IMR-90 (cell line): ENCODE measurements around the gene DNAJB4. TPM values are rescaled to one million over a fixed set of nuclear protein-coding genes. Genes with fewer than 3 reads are reported as not detected.

Experiments
- ATAC-seq: fragments of 200-7000 bp; cut with Tn5 transposase; 2 replicates; pipeline ENCODE4 v1.9.1; 2020; ENCODE audit warnings: low read depth, mild to moderate bottlenecking, moderate library complexity
- BruUV-seq: library from RNA; stranded (reverse); fragments of 400-500 nt; replicated peaks from 2 replicates; lab custom pipeline; 2021; lab: Mats Ljungman, UMichigan
- CTCF ChIA-PET: fragments of 300-600 bp; formaldehyde crosslinking; extraction: SDS; loops from one replicate; lab custom pipeline; 2021; ENCODE audit warnings: antibody characterized with exemption; lab: Yijun Ruan, JAX
- POLR2A ChIA-PET: fragments of 300-600 bp; sonication (Branson Sonifier 250); formaldehyde crosslinking; loops from one replicate; lab custom pipeline; 2022; ENCODE audit warnings: antibody characterized with exemption; ENCODE audit not compliant: unreplicated experiment; lab: Charles Lee
- DNase-seq: peaks from one replicate; pipeline ENCODE4 v3.0.0; 2013
- H2AFZ ChIP-seq: replicated peaks from 2 replicates; pipeline ENCODE3; 2013; ENCODE audit warnings: low read length, mild to moderate bottlenecking; ENCODE audit not compliant: poor library complexity
- H2AK5ac ChIP-seq: 2 replicates; pipeline ENCODE4 v1.6.1; 2013; ENCODE audit warnings: low read depth, low read length, inconsistent platforms
- H2AK9ac ChIP-seq: replicated peaks from 2 replicates; pipeline ENCODE3; 2013; ENCODE audit warnings: mild to moderate bottlenecking, low read depth, low read length, moderate library complexity; ENCODE audit not compliant: poor library complexity
- H2BK120ac ChIP-seq: 2 replicates; pipeline ENCODE4 v1.6.1; 2013; ENCODE audit warnings: low read depth, low read length, inconsistent platforms
- H2BK15ac ChIP-seq: 3 replicates; pipeline ENCODE4 v1.6.1; 2013; ENCODE audit warnings: low read depth, low read length, inconsistent platforms
- H2BK20ac ChIP-seq: 2 replicates; pipeline ENCODE4 v1.6.1; 2013; ENCODE audit warnings: low read depth, mild to moderate bottlenecking, inconsistent platforms, low read length, moderate library complexity
- H2BK5ac ChIP-seq: 2 replicates; pipeline ENCODE4 v1.6.1; 2013; ENCODE audit warnings: mild to moderate bottlenecking, low read depth, low read length, inconsistent platforms; ENCODE audit not compliant: poor library complexity, severe bottlenecking
- H3K14ac ChIP-seq: replicated peaks from 2 replicates; pipeline ENCODE4 v1.6.1; 2013; ENCODE audit warnings: low read depth, low read length, inconsistent platforms
- H3K18ac ChIP-seq: 2 replicates; pipeline ENCODE4 v1.6.1; 2013; ENCODE audit warnings: low read depth, low read length, control low read depth
- H3K23ac ChIP-seq: 2 replicates; pipeline ENCODE4 v1.6.1; 2013; ENCODE audit warnings: low read depth, low read length, inconsistent platforms
- H3K27ac ChIP-seq: 2 replicates; pipeline ENCODE4 v1.5.1; 2013; ENCODE audit warnings: mild to moderate bottlenecking, control low read depth, low read length; ENCODE audit not compliant: insufficient read depth
- H3K27me3 ChIP-seq: 2 replicates; pipeline ENCODE4 v1.6.1; 2013; ENCODE audit warnings: low read length; ENCODE audit not compliant: control insufficient read depth, insufficient read depth
- H3K36me3 ChIP-seq: 2 replicates; pipeline ENCODE4 v1.6.1; 2013; ENCODE audit warnings: low read length, mixed read lengths; ENCODE audit not compliant: control insufficient read depth, insufficient read depth
- H3K4ac ChIP-seq: 2 replicates; pipeline ENCODE4 v1.6.1; 2013; ENCODE audit warnings: low read depth, low read length, inconsistent platforms
- H3K4me1 ChIP-seq: 2 replicates; pipeline ENCODE4 v1.6.1; 2013; ENCODE audit warnings: low read length, mixed read lengths; ENCODE audit not compliant: control insufficient read depth, insufficient read depth
- H3K4me2 ChIP-seq: 2 replicates; pipeline ENCODE4 v1.6.1; 2013; ENCODE audit warnings: low read depth, mild to moderate bottlenecking, control low read depth, low read length, moderate library complexity
- H3K4me3 ChIP-seq: 2 replicates; pipeline ENCODE4 v1.5.1; 2013; ENCODE audit warnings: low read depth, mild to moderate bottlenecking, control low read depth, low read length, moderate library complexity; ENCODE audit not compliant: insufficient read depth
- H3K56ac ChIP-seq: 2 replicates; pipeline ENCODE4 v1.6.1; 2013; ENCODE audit warnings: low read length, inconsistent platforms; ENCODE audit not compliant: insufficient read depth; ENCODE audit errors: extremely low read depth
- H3K79me1 ChIP-seq, 2 experiments: 2 replicates each; pipeline ENCODE4 v1.6.1; 2013; ENCODE audit warnings: low read length in 2 of 2, inconsistent platforms in 1 of 2, low read depth in 1 of 2
- H3K9ac ChIP-seq: 2 replicates; pipeline ENCODE4 v1.6.1; 2013; ENCODE audit warnings: low read depth, low read length, control low read depth
- H3K9me1 ChIP-seq: 2 replicates; pipeline ENCODE4 v1.6.1; 2013; ENCODE audit warnings: low read length, inconsistent platforms; ENCODE audit not compliant: insufficient read depth
- H3K9me3 ChIP-seq: 2 replicates; pipeline ENCODE4 v1.6.1; 2013; ENCODE audit warnings: low read length; ENCODE audit not compliant: control insufficient read depth, insufficient read depth
- H4K20me1 ChIP-seq: 2 replicates; pipeline ENCODE4 v1.6.1; 2013; ENCODE audit warnings: low read length, inconsistent platforms; ENCODE audit not compliant: insufficient read depth
- H4K5ac ChIP-seq: 2 replicates; pipeline ENCODE4 v1.6.1; 2013; ENCODE audit warnings: mild to moderate bottlenecking, low read depth, low read length, control low read depth
- H4K8ac ChIP-seq, 2 experiments: 2 replicates each; pipeline ENCODE4 v1.6.1; 2013; ENCODE audit warnings: low read depth in 2 of 2, low read length in 2 of 2, control low read depth in 1 of 2, inconsistent platforms in 1 of 2
- H4K91ac ChIP-seq: 2 replicates; pipeline ENCODE4 v1.6.1; 2013; ENCODE audit warnings: low read depth, low read length, inconsistent platforms; ENCODE audit not compliant: insufficient read depth
- BHLHE40 ChIP-seq: fragments of 150-350 bp; IDR thresholded peaks from 2 replicates; pipeline ENCODE4 v1.6.1; 2016; ENCODE audit warnings: mild to moderate bottlenecking, low read depth, low read length
- CEBPB ChIP-seq: IDR thresholded peaks from 2 replicates; pipeline ENCODE4 v1.6.1; 2012; ENCODE audit warnings: low read depth, low read length, improper control_type of control experiment
- CHD1 ChIP-seq: IDR thresholded peaks from 2 replicates; pipeline ENCODE4 v1.6.1; 2012; ENCODE audit warnings: low read depth, low read length, improper control_type of control experiment
- ELK1 ChIP-seq: fragments of 150-350 bp; IDR thresholded peaks from 2 replicates; pipeline ENCODE4 v1.6.1; 2016; ENCODE audit warnings: low read depth, mild to moderate bottlenecking, low read length, moderate library complexity, borderline replicate concordance
- FOS ChIP-seq: fragments of 150-350 bp; IDR thresholded peaks from 2 replicates; pipeline ENCODE4 v1.6.1; 2016; ENCODE audit warnings: low read depth, low read length
- MAFK ChIP-seq: IDR thresholded peaks from 2 replicates; pipeline ENCODE4 v1.6.1; 2012; ENCODE audit warnings: low read depth, low read length, improper control_type of control experiment
- MAZ ChIP-seq: IDR thresholded peaks from 2 replicates; pipeline ENCODE4 v1.6.1; 2012; ENCODE audit warnings: low read depth, mild to moderate bottlenecking, low read length, improper control_type of control experiment, moderate library complexity, borderline replicate concordance
- MXI1 ChIP-seq: IDR thresholded peaks from 2 replicates; pipeline ENCODE4 v1.6.1; 2012; ENCODE audit warnings: low read depth, mild to moderate bottlenecking, low read length, moderate library complexity, borderline replicate concordance
- NFE2L2 ChIP-seq: fragments of 150-350 bp; IDR thresholded peaks from 2 replicates; pipeline ENCODE4 v1.6.1; 2016; ENCODE audit warnings: low read depth, mild to moderate bottlenecking, low read length
- POLR2A ChIP-seq: IDR thresholded peaks from 2 replicates; pipeline ENCODE4 v1.6.1; 2012; ENCODE audit warnings: mild to moderate bottlenecking, low read depth, low read length
- RAD21 ChIP-seq: IDR thresholded peaks from 2 replicates; pipeline ENCODE4 v1.6.1; 2012; ENCODE audit warnings: low read length, improper control_type of control experiment
- RCOR1 ChIP-seq: IDR thresholded peaks from 2 replicates; pipeline ENCODE4 v1.6.1; 2012; ENCODE audit warnings: mild to moderate bottlenecking, low read length, improper control_type of control experiment; ENCODE audit not compliant: insufficient replicate concordance
- RFX5 ChIP-seq: IDR thresholded peaks from 2 replicates; pipeline ENCODE4 v1.8.0; 2012; ENCODE audit warnings: low read depth, mild to moderate bottlenecking, low read length, moderate library complexity
- SMC3 ChIP-seq: fragments of 150-350 bp; IDR thresholded peaks from 2 replicates; pipeline ENCODE4 v1.6.1; 2016; ENCODE audit warnings: low read depth, mild to moderate bottlenecking, antibody characterized with exemption, low read length, moderate library complexity
- USF2 ChIP-seq: fragments of 150-350 bp; IDR thresholded peaks from 2 replicates; pipeline ENCODE4 v1.6.1; 2017; ENCODE audit warnings: mild to moderate bottlenecking, antibody characterized with exemption, low read length, low read depth
- WGBS, 2 experiments: methylation state at CpG; one replicate each; pipeline versions ENCODE4 v1.1.5 to v1.1.7; 2013; ENCODE audit warnings: missing lambda C conversion rate in 2 of 2; ENCODE audit not compliant: insufficient read length in 1 of 2; ENCODE audit errors: extremely low coverage in 2 of 2; 5-methylcytosine and 5-hydroxymethylcytosine counted together
- dilution Hi-C: fragments of 300-500 bp; cut with HindIII; formaldehyde crosslinking; loops from one replicate; pipeline ENCODE4 v1.14.3; 2018; ENCODE audit warnings: low sequenced_read_pairs; ENCODE audit not compliant: unreplicated experiment
- in situ Hi-C: fragments of 300-500 bp; cut with MboI; formaldehyde crosslinking; loops from 3 replicates; pipeline ENCODE4 v1.14.3; 2019; ENCODE audit warnings: low sequenced_read_pairs, inconsistent platforms, mixed read lengths
- intact Hi-C: fragments of 100-400 bp; cut with micrococcal nuclease; formaldehyde crosslinking; loops from 2 replicates; pipeline ENCODE4 v1.10.0; 2022
- polyA plus RNA-seq, 3 experiments: library from polyadenylated mRNA; depleted of rRNA; stranded (reverse); fragments of >200 nt; gene quantifications; 2 replicates each; pipeline ENCODE4 v1.2.3, GENCODE V29; 2012; ENCODE audit warnings: low replicate concordance in 1 of 3
- total RNA-seq: library from RNA; depleted of rRNA; stranded (reverse); fragments of >200 nt; gene quantifications from 2 replicates; pipeline ENCODE4 v1.2.3, GENCODE V29; 2012
- TF ChIP-seq, protein P1 (sequence below): conservative IDR thresholded peaks from 2 replicates; pipeline ENCODE4 v1.5.1; 2012; ENCODE audit warnings: mild to moderate bottlenecking, low read depth, low read length, improper control_type of control experiment

Gene DNAJB4
- total and polyA plus RNA-seq, 2 of the 4 experiments (the other 2 are of a cell fraction) = 30.6 to 31.0 TPM

GRCh38 chr1:78011050-78011449, 6.3 kb downstream of the DNAJB4 start:
- intact Hi-C loops = no loop called here
- Histone ChIP-seq H2AK9ac (no peak overlapping the region), H3K4me2 (no peak overlapping the region), H2BK120ac (no peak overlapping the region), H3K79me1 (peaks cover 11 to 35% of the 10 kb centered on the region in 2 experiments), H3K9ac (no peak overlapping the region), H3K18ac (no peak overlapping the region), H3K56ac (no peak overlapping the region), H3K23ac (no peak overlapping the region), H3K27me3 (no peaks in the 10 kb centered on the region), H3K14ac (no peak overlapping the region), H3K9me1 (no peaks in the 10 kb centered on the region), H2AFZ (no peak overlapping the region), H2BK5ac (no peak overlapping the region), H3K4me1 (peaks cover 6% of the 10 kb centered on the region), H3K9me3 (no peaks in the 10 kb centered on the region), H4K5ac (no peak overlapping the region), H2BK20ac (no peak overlapping the region), H4K8ac (no peak overlapping the region), H2BK15ac (no peak overlapping the region), H4K20me1 (peaks cover 3% of the 10 kb centered on the region; the same call in 1 of the 2 replicates), H4K91ac (no peak overlapping the region), H3K4ac (no peak overlapping the region), H2AK5ac (no peak overlapping the region), H3K4me3 (no peak overlapping the region), H3K36me3 (peaks cover 15% of the 10 kb centered on the region), H3K27ac (no peak overlapping the region)
- in situ Hi-C loops = no loop called here
- DNase-seq = no peak
- dilution Hi-C loops = no loop called here
- POLR2A ChIA-PET = no interaction called here
- TF ChIP-seq FOS (no peak), MXI1 (no peak), ELK1 (no peak), SMC3 (no peak), POLR2A (no peak), BHLHE40 (no peak), RAD21 (no peak), MAZ (no peak), RFX5 (no peak), RCOR1 (no peak), CEBPB (no peak), CHD1 (no peak), MAFK (no peak), NFE2L2 (no peak), USF2 (no peak)
- TF ChIP-seq, protein P1, sequence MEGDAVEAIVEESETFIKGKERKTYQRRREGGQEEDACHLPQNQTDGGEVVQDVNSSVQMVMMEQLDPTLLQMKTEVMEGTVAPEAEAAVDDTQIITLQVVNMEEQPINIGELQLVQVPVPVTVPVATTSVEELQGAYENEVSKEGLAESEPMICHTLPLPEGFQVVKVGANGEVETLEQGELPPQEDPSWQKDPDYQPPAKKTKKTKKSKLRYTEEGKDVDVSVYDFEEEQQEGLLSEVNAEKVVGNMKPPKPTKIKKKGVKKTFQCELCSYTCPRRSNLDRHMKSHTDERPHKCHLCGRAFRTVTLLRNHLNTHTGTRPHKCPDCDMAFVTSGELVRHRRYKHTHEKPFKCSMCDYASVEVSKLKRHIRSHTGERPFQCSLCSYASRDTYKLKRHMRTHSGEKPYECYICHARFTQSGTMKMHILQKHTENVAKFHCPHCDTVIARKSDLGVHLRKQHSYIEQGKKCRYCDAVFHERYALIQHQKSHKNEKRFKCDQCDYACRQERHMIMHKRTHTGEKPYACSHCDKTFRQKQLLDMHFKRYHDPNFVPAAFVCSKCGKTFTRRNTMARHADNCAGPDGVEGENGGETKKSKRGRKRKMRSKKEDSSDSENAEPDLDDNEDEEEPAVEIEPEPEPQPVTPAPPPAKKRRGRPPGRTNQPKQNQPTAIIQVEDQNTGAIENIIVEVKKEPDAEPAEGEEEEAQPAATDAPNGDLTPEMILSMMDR = no peak
- no TSS peak for BruUV-seq
- no CpG with 5 or more reads among the region's 2 CpGs for WGBS, 2 experiments
- no peak for ATAC-seq
- CTCF ChIA-PET = no interaction called here
